COLO668 (cell line): ENCODE data around the gene HEXD.

Experiments
- DNase-seq: peaks from one replicate; lab custom pipeline; 2025; ENCODE audit not compliant: unreplicated experiment; lab: John Stamatoyannopoulos, UW

HEXD gene

GRCh38 chr17:82486231-82487094 lies 68.3 kb downstream of the HEXD start:
- DNase-seq, result no peak

DNA sequence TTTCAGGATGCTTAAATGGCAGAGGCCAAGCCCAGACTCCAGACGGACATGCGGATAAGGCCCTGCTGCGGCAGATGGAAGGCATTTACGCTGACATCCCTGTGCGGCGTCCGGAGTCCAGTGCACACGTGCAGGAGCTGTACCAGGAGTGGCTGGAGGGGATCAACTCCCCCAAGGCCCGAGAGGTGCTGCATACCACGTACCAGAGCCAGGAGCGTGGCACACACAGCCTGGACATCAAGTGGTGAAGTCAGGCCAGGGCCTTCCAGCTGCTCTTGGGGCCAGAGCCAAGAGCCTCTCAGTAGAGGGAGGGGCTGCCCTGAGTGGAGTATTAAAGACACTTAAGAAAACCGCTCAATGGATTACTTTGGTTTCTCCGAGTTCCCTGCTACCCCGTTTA lies 69.8 kb downstream of the HEXD start:
- no peak for DNase-seq

DNA sequence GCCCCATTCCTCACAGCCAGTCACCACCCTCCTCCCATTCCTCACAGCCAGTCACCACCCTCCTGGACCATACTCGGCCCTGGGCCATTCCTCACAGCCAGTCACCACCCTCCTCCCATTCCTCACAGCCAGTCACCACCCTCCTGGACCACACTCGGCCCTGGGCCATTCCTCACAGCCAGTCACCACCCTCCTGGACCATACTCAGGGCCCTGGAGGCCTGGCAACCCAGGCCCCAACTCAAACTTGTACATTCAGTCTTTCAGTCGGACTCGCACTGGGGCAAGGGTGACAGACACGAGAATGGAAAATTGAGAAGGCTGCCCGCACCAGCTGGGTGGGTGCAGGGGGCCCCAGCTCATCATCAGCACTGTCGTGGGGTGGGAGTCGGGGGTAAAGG lies 71.0 kb downstream of the HEXD start:
- no peak for DNase-seq

DNA sequence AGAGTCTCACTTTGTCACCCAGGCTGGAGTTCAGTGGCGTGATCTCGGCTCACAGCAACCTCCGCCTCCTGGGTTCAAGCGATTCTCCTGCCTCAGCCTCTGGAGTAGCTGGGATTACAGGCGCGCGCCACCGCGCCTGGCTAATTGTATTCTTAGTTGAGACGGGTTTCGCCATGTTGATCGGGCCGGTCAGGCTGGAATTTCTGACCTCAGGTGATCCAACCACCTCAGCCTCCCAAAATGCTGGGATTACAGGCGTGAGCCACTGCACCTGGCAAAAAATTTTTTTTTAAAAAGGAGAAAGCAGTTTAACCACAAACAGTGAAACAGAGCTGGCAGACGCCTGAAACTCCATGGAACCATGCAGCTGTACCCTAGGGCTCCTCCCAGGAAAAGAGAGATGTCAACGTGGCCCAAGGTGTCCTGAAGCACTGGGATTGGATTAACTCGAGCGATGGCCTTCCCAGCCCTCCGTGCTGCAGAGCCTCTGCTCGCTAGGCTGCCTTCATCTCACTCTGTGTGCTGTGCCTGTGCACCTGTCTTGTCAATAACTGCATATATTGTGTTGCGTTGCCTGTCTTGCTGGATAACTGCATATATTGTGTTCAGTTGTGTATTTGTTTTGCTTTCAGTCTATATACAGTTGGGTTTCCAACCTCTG lies 71.8 kb downstream of the HEXD start:
- DNase-seq, result peak; percentile 79

GRCh38 chr17:82490512-82491195 lies 72.5 kb downstream of the HEXD start:
- peak; percentile 91 for DNase-seq

GRCh38 chr17:82491196-82491530 lies 73.0 kb downstream of the HEXD start:
- DNase-seq, result no peak

- no peak for DNase-seq
These were observed 73.4 kb downstream of the HEXD start for GRCh38 chr17:82491533-82491932.
